SK-N-SH (cell line): Measurements from ENCODE around the gene SLC2A10. TPM values are rescaled to one million over a fixed set of nuclear protein-coding genes. Genes with fewer than 3 reads are reported as not detected.

Experiments
- CTCF ChIA-PET: fragments of 300-600, 350-600 bp; formaldehyde crosslinking; extraction: SDS; loops from one replicate; lab custom pipeline; 2021; lab: Yijun Ruan, JAX
- POLR2A ChIA-PET: fragments of 350-600 bp; sonication (Branson Sonifier 250); formaldehyde crosslinking; extraction: SDS; loops from one replicate; lab custom pipeline; 2020; ENCODE audit warnings: antibody characterized with exemption, inconsistent platforms; lab: Yijun Ruan, JAX
- DNase-seq: peaks from one replicate; pipeline ENCODE4 v3.0.0; 2012
- H2AFZ ChIP-seq: fragments of 200-600 bp; sonication (generic); 2 replicates; pipeline ENCODE4 v1.8.1; 2016; ENCODE audit warnings: antibody characterized with exemption, mild to moderate bottlenecking, low read depth
- H3F3A ChIP-seq: fragments of 200-600 bp; sonication (generic); replicated peaks from 2 replicates; pipeline ENCODE3; 2016; ENCODE audit warnings: antibody characterized with exemption, mild to moderate bottlenecking; ENCODE audit not compliant: insufficient read depth
- H3K27ac ChIP-seq, 2 experiments: fragments of 200-500 bp in 1 of 2; fragments of 200-600 bp in 1 of 2; sonication (Bioruptor generic) in 1 of 2; sonication (generic), shearing (Covaris generic) in 1 of 2; 2 replicates each; pipeline versions ENCODE4 v1.5.1 to v1.6.1; 2014 to 2016; ENCODE audit warnings: low read depth in 2 of 2, inconsistent platforms in 1 of 2, low read length in 1 of 2, mild to moderate bottlenecking in 1 of 2, mixed read lengths in 1 of 2
- H3K27me3 ChIP-seq: fragments of 200-600 bp; sonication (generic), shearing (Covaris generic); 2 replicates; pipeline ENCODE4 v1.6.1; 2016; ENCODE audit warnings: mixed run types; ENCODE audit not compliant: insufficient read depth
- H3K36me3 ChIP-seq, 2 experiments: fragments of 200-500 bp in 1 of 2; fragments of 200-600 bp in 1 of 2; sonication (Bioruptor generic) in 1 of 2; sonication (generic) in 1 of 2; replicated peaks in 1 of 2; 2 replicates each; pipeline versions ENCODE3 to v1.5.1; 2014 to 2016; ENCODE audit warnings: low read length in 1 of 2, mild to moderate bottlenecking in 1 of 2; ENCODE audit not compliant: insufficient read depth in 2 of 2, control insufficient read depth in 1 of 2
- H3K4me1 ChIP-seq, 2 experiments: fragments of 200-500 bp in 1 of 2; fragments of 200-600 bp in 1 of 2; sonication (Bioruptor generic) in 1 of 2; sonication (generic), shearing (Covaris generic) in 1 of 2; 2 replicates each; pipeline versions ENCODE4 v1.5.1 to v1.6.1; 2014 to 2016; ENCODE audit warnings: low read depth in 1 of 2, low read length in 1 of 2, mixed run types in 1 of 2; ENCODE audit not compliant: insufficient read depth in 2 of 2, control insufficient read depth in 1 of 2
- H3K4me2 ChIP-seq: fragments of 200-600 bp; sonication (generic), shearing (Covaris generic); 2 replicates; pipeline ENCODE4 v1.6.1; 2017; ENCODE audit warnings: mixed run types
- H3K4me3 ChIP-seq, 2 experiments: fragments of 200-500 bp in 1 of 2; fragments of 200-600 bp in 1 of 2; sonication (Bioruptor generic) in 1 of 2; sonication (generic), shearing (Covaris generic) in 1 of 2; 2 replicates each; pipeline versions ENCODE4 v1.5.1 to v1.8.1; 2014 to 2016; ENCODE audit warnings: low read depth in 2 of 2, inconsistent platforms in 1 of 2, low read length in 1 of 2, mild to moderate bottlenecking in 1 of 2, mixed read lengths in 1 of 2, moderate library complexity in 1 of 2
- H3K79me2 ChIP-seq: fragments of 200-600 bp; sonication (generic); 2 replicates; pipeline ENCODE4 v1.8.1; 2017; ENCODE audit warnings: mild to moderate bottlenecking; ENCODE audit not compliant: insufficient read depth
- H3K9ac ChIP-seq: fragments of 200-600 bp; sonication (generic); 2 replicates; pipeline ENCODE4 v1.6.1; 2017; ENCODE audit warnings: mixed run types
- H3K9me2 ChIP-seq: fragments of 200-600 bp; sonication (generic); 2 replicates; pipeline ENCODE4 v1.6.1; 2017; ENCODE audit warnings: mixed run types
- H3K9me3 ChIP-seq: fragments of 200-600 bp; sonication (generic); 2 replicates; pipeline ENCODE4 v1.6.1; 2017; ENCODE audit warnings: mixed run types, mild to moderate bottlenecking, moderate library complexity
- H4K20me1 ChIP-seq: fragments of 200-600 bp; sonication (generic); 2 replicates; pipeline ENCODE4 v1.6.1; 2017; ENCODE audit warnings: mild to moderate bottlenecking, mixed run types; ENCODE audit not compliant: insufficient read depth
- CHD2 ChIP-seq: fragments of 150-350 bp; IDR thresholded peaks from 2 replicates; pipeline ENCODE4 v1.6.1; 2018; ENCODE audit warnings: low read length; ENCODE audit not compliant: partially characterized antibody
- ELF1 ChIP-seq: IDR thresholded peaks from 2 replicates; pipeline ENCODE4 v1.4.0; 2012
- EP300 ChIP-seq, 2 experiments: IDR thresholded peaks; 2 replicates each; pipeline versions ENCODE4 v1.4.0 to v1.6.1; 2012; ENCODE audit warnings: borderline replicate concordance in 1 of 2, low read depth in 1 of 2, low read length in 1 of 2
- EZH2phosphoT487 ChIP-seq: fragments of 200-600 bp; sonication (generic); IDR thresholded peaks from 2 replicates; pipeline ENCODE4 v1.6.1; 2017; ENCODE audit warnings: low read depth, mixed run types, mild to moderate bottlenecking, antibody characterized with exemption, moderate library complexity, borderline replicate concordance
- FOSL2 ChIP-seq: IDR thresholded peaks from 2 replicates; pipeline ENCODE4 v1.4.0; 2012; ENCODE audit warnings: low read depth, mild to moderate bottlenecking, moderate library complexity, borderline replicate concordance
- FOXJ3 ChIP-seq: sonication (generic); formaldehyde crosslinking; IDR thresholded peaks from 2 replicates; pipeline ENCODE4 v1.5.1; 2020; ENCODE audit warnings: mild to moderate bottlenecking, missing genetic modification reagents
- FOXM1 ChIP-seq: IDR thresholded peaks from 2 replicates; pipeline ENCODE4 v1.4.0; 2012; ENCODE audit warnings: low read depth, mild to moderate bottlenecking
- JUND ChIP-seq: IDR thresholded peaks from 2 replicates; pipeline ENCODE4 v1.4.0; 2012
- MEF2A ChIP-seq: IDR thresholded peaks from 2 replicates; pipeline ENCODE4 v1.4.0; 2012; ENCODE audit warnings: low read depth, borderline replicate concordance
- MXI1 ChIP-seq: IDR thresholded peaks from 2 replicates; pipeline ENCODE4 v1.6.1; 2012; ENCODE audit warnings: mild to moderate bottlenecking, low read depth, low read length, improper control_type of control experiment
- NFIC ChIP-seq: IDR thresholded peaks from 2 replicates; pipeline ENCODE4 v1.4.0; 2012; ENCODE audit warnings: borderline replicate concordance
- POLR2AphosphoS5 ChIP-seq: IDR thresholded peaks from 2 replicates; pipeline ENCODE4 v1.6.1; 2012; ENCODE audit warnings: low read depth, low read length
- REST ChIP-seq: IDR thresholded peaks from 2 replicates; pipeline ENCODE4 v1.6.1; 2012; ENCODE audit warnings: mild to moderate bottlenecking, low read depth, low read length, moderate library complexity
- SIN3A ChIP-seq: IDR thresholded peaks from 2 replicates; pipeline ENCODE4 v1.6.1; 2012; ENCODE audit warnings: low read depth, mild to moderate bottlenecking, low read length, moderate library complexity, borderline replicate concordance
- TCF12 ChIP-seq: IDR thresholded peaks from 2 replicates; pipeline ENCODE4 v1.4.0; 2012
- YY1 ChIP-seq: IDR thresholded peaks from 2 replicates; pipeline ENCODE4 v1.4.0; 2012; ENCODE audit warnings: low read depth, mild to moderate bottlenecking
- WGBS: methylation state at CpG from one replicate; pipeline ENCODE4 v1.1.6; 2017; ENCODE audit warnings: low lambda C conversion rate; 5-methylcytosine and 5-hydroxymethylcytosine counted together
- polyA plus RNA-seq, 3 experiments: library from polyadenylated mRNA; depleted of rRNA; stranded (reverse); fragments of >200 nt; gene quantifications; 2 replicates each; pipeline ENCODE4 v1.2.3, GENCODE V29; 2012
- TF ChIP-seq, protein P1 (sequence below): fragments of 200-600 bp; sonication (generic); IDR thresholded peaks from 2 replicates; pipeline ENCODE4 v1.6.1; 2017; ENCODE audit warnings: antibody characterized with exemption, mild to moderate bottlenecking, moderate library complexity
- TF ChIP-seq, protein P2 (sequence below): fragments of 150-350 bp; IDR thresholded peaks from 2 replicates; pipeline ENCODE4 v1.6.1; 2016; ENCODE audit warnings: mild to moderate bottlenecking, low read depth, low read length

Gene SLC2A10
- polyA plus RNA-seq, 1 of the 3 experiments (the other 2 are of a cell fraction) = 12.6 TPM

DNA sequence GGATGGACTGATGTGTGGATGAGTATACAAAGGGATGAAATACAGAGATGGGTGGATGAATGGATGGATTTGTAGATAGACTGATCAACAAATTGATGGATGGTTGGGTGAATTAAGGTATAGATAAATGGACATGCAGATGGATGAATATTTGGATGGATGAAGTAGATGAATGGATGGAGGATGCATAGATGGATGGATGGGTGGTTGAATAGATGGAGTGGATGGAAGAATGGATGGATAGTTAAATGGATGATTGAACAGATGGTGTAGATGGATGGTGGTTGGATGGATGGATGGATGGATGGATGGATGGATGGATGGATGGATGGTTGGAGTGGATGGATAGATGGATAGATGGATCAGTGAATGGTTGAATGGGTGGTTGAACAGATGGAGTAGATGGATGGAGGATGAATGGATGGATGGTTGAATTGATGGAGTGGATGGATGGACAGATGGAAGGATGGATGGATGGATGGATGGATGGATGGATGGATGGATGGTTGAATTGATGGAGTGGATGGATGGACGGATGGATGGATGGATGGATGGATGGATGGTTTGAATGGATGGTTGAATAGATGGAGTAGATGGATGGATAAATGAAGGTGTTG, 15.0 kb downstream of the SLC2A10 start:
- 28% methylated on average over 1 of the region's 1 CpG for WGBS
- H3K36me3 ChIP-seq = peaks cover 4 to 14% of the 10 kb centered on the region in 2 experiments

DNA sequence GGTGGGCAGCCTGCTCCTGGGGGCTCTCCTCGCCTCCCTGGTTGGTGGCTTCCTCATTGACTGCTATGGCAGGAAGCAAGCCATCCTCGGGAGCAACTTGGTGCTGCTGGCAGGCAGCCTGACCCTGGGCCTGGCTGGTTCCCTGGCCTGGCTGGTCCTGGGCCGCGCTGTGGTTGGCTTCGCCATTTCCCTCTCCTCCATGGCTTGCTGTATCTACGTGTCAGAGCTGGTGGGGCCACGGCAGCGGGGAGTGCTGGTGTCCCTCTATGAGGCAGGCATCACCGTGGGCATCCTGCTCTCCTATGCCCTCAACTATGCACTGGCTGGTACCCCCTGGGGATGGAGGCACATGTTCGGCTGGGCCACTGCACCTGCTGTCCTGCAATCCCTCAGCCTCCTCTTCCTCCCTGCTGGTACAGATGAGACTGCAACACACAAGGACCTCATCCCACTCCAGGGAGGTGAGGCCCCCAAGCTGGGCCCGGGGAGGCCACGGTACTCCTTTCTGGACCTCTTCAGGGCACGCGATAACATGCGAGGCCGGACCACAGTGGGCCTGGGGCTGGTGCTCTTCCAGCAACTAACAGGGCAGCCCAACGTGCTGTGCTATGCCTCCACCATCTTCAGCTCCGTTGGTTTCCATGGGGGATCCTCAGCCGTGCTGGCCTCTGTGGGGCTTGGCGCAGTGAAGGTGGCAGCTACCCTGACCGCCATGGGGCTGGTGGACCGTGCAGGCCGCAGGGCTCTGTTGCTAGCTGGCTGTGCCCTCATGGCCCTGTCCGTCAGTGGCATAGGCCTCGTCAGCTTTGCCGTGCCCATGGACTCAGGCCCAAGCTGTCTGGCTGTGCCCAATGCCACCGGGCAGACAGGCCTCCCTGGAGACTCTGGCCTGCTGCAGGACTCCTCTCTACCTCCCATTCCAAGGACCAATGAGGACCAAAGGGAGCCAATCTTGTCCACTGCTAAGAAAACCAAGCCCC, 16.0 kb downstream of the SLC2A10 start:
- 82% methylated on average over 10 of the region's 27 CpGs for WGBS
- H3K9me3 ChIP-seq = no peaks in the 10 kb centered on the region
- H3K27ac ChIP-seq = no peak overlapping the region
- ChIA-PET CTCF (interaction anchor here (1.0 to 2.1 kb wide), 3 partner anchors 15 to 425 kb away, joined by 3 to 5 read pairs (median 4); partner anchors contain the start of gene SLC2A10), POLR2A (no interaction called here)
- no peaks in the 10 kb centered on the region for H3K79me2 ChIP-seq
- H3K27me3 ChIP-seq = no peaks in the 10 kb centered on the region
- no peaks in the 10 kb centered on the region for H4K20me1 ChIP-seq
- no peaks in the 10 kb centered on the region for H3K9me2 ChIP-seq
- no peak for DNase-seq
- H3K4me1 ChIP-seq = no peaks in the 10 kb centered on the region
- H3F3A ChIP-seq = no peaks in the 10 kb centered on the region
- H3K4me3 ChIP-seq = no peak overlapping the region
- TF ChIP-seq MXI1 = no peak
- TF ChIP-seq FOXM1 = no peak
- TF ChIP-seq EZH2phosphoT487 = no peak
- TF ChIP-seq FOXJ3 (CRISPR knock-in tag) = no peak
- no peak for TF ChIP-seq YY1
- no peak for TF ChIP-seq CHD2
- no peak for TF ChIP-seq FOSL2
- TF ChIP-seq, protein P1, sequence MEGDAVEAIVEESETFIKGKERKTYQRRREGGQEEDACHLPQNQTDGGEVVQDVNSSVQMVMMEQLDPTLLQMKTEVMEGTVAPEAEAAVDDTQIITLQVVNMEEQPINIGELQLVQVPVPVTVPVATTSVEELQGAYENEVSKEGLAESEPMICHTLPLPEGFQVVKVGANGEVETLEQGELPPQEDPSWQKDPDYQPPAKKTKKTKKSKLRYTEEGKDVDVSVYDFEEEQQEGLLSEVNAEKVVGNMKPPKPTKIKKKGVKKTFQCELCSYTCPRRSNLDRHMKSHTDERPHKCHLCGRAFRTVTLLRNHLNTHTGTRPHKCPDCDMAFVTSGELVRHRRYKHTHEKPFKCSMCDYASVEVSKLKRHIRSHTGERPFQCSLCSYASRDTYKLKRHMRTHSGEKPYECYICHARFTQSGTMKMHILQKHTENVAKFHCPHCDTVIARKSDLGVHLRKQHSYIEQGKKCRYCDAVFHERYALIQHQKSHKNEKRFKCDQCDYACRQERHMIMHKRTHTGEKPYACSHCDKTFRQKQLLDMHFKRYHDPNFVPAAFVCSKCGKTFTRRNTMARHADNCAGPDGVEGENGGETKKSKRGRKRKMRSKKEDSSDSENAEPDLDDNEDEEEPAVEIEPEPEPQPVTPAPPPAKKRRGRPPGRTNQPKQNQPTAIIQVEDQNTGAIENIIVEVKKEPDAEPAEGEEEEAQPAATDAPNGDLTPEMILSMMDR = no peak
- TF ChIP-seq, protein P2, sequence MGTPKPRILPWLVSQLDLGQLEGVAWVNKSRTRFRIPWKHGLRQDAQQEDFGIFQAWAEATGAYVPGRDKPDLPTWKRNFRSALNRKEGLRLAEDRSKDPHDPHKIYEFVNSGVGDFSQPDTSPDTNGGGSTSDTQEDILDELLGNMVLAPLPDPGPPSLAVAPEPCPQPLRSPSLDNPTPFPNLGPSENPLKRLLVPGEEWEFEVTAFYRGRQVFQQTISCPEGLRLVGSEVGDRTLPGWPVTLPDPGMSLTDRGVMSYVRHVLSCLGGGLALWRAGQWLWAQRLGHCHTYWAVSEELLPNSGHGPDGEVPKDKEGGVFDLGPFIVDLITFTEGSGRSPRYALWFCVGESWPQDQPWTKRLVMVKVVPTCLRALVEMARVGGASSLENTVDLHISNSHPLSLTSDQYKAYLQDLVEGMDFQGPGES = no peak
- no peak for TF ChIP-seq JUND
- TF ChIP-seq TCF12 = no peak
- TF ChIP-seq POLR2AphosphoS5 = no peak
- TF ChIP-seq EP300 (IDR thresholded peaks at IDR 0.05; ENCODE audit: borderline replicate concordance in 1 of 2, low read depth in 1 of 2, low read length in 1 of 2) = no peak
- TF ChIP-seq ELF1 = no peak
- TF ChIP-seq SIN3A = no peak
- TF ChIP-seq REST = no peak
- no peak for TF ChIP-seq MEF2A
- H3K4me2 ChIP-seq = no peak overlapping the region
- peaks cover 4% of the 10 kb centered on the region in 2 experiments for H3K36me3 ChIP-seq
- no peak overlapping the region for H3K9ac ChIP-seq
- no peak overlapping the region for H2AFZ ChIP-seq

More for the DNA sequence above, 15.0 kb downstream of the SLC2A10 start:
- ChIA-PET CTCF (no interaction called here), POLR2A (no interaction called here)
- Histone ChIP-seq H3K27me3 (no peaks in the 10 kb centered on the region), H2AFZ (no peak overlapping the region), H4K20me1 (no peaks in the 10 kb centered on the region), H3F3A (no peaks in the 10 kb centered on the region), H3K4me3 (no peak overlapping the region), H3K27ac (no peak overlapping the region), H3K9me2 (no peaks in the 10 kb centered on the region), H3K4me1 (no peaks in the 10 kb centered on the region), H3K9ac (no peak overlapping the region), H3K4me2 (no peak overlapping the region), H3K79me2 (no peaks in the 10 kb centered on the region), H3K9me3 (no peaks in the 10 kb centered on the region)
- no peak for DNase-seq
- no peak for TF ChIP-seq NFIC
